Measurements from ENCODE around the gene SMIM28. TPM values are rescaled to one million over a fixed set of nuclear protein-coding genes. Genes with fewer than 3 reads are reported as not detected.

SMIM28 gene
- total RNA-seq, 1 donor from 2014 or later = not detected

- Mint-ChIP-seq H3K4me1 (peaks cover 25% of the 10 kb centered on the region), H3K4me3 (peak overlapping the region; percentile 5), H3K27ac (peak overlapping the region; percentile 86), H3K36me3 (peaks cover 5% of the 10 kb centered on the region), H3K9me3 (no peaks in the 10 kb centered on the region), H3K27me3 (ENCODE audit: low read depth) (no peaks in the 10 kb centered on the region)
- TF ChIP-seq CTCF (IDR thresholded peaks at IDR 0.05; ENCODE audit: unreplicated experiment) = no peak
- no peak for DNase-seq (ENCODE audit: low spot score in 2 of 2, unreplicated experiment in 2 of 2)
Observed at GRCh38 chr6:138370631-138371451, 6.9 kb upstream of the SMIM28 start.

GRCh38 chr6:138371452-138371711, 6.3 kb upstream of the SMIM28 start:
- peaks cover 25% of the 10 kb centered on the region for H3K4me1 Mint-ChIP-seq
- H3K9me3 Mint-ChIP-seq = no peaks in the 10 kb centered on the region
- peak overlapping the region; percentile 86 for H3K27ac Mint-ChIP-seq
- peaks cover 5% of the 10 kb centered on the region for H3K36me3 Mint-ChIP-seq
- DNase-seq (ENCODE audit: low spot score in 2 of 2, unreplicated experiment in 2 of 2) = no peak
- H3K27me3 Mint-ChIP-seq (ENCODE audit: low read depth) = no peaks in the 10 kb centered on the region
- peak overlapping the region; percentile 5 for H3K4me3 Mint-ChIP-seq
- TF ChIP-seq CTCF (IDR thresholded peaks at IDR 0.05; ENCODE audit: unreplicated experiment) = no peak

- Mint-ChIP-seq H3K4me1 (peaks cover 25% of the 10 kb centered on the region), H3K4me3 (no peak overlapping the region), H3K27me3 (ENCODE audit: low read depth) (no peaks in the 10 kb centered on the region), H3K27ac (peak overlapping the region; percentile 81), H3K36me3 (peaks cover 5% of the 10 kb centered on the region), H3K9me3 (no peaks in the 10 kb centered on the region)
- DNase-seq (ENCODE audit: low spot score in 2 of 2, unreplicated experiment in 2 of 2) = no peak
- no peak for TF ChIP-seq CTCF (IDR thresholded peaks at IDR 0.05; ENCODE audit: unreplicated experiment)
Observed at GRCh38 chr6:138371720-138372119, 6.0 kb upstream of the SMIM28 start.

- Mint-ChIP-seq H3K27ac (peak overlapping the region; percentile 64), H3K4me3 (no peak overlapping the region), H3K9me3 (no peaks in the 10 kb centered on the region), H3K27me3 (ENCODE audit: low read depth) (no peaks in the 10 kb centered on the region), H3K36me3 (peaks cover 2% of the 10 kb centered on the region), H3K4me1 (peaks cover 25% of the 10 kb centered on the region)
- DNase-seq (ENCODE audit: low spot score in 2 of 2, unreplicated experiment in 2 of 2) = no peak
- TF ChIP-seq CTCF (IDR thresholded peaks at IDR 0.05; ENCODE audit: unreplicated experiment) = no peak
Observed at GRCh38 chr6:138372711-138373463, 4.8 kb upstream of the SMIM28 start.

GRCh38 chr6:138374230-138374629, 3.5 kb upstream of the SMIM28 start:
- peaks cover 25% of the 10 kb centered on the region for H3K4me1 Mint-ChIP-seq
- H3K9me3 Mint-ChIP-seq = no peaks in the 10 kb centered on the region
- H3K36me3 Mint-ChIP-seq = no peaks in the 10 kb centered on the region
- no peak for DNase-seq (ENCODE audit: low spot score in 2 of 2, unreplicated experiment in 2 of 2)
- no peak for TF ChIP-seq CTCF (IDR thresholded peaks at IDR 0.05; ENCODE audit: unreplicated experiment)
- H3K27ac Mint-ChIP-seq = no peak overlapping the region
- no peaks in the 10 kb centered on the region for H3K27me3 Mint-ChIP-seq (ENCODE audit: low read depth)
- no peak overlapping the region for H3K4me3 Mint-ChIP-seq

Data from mesothelial cell of epicardium (in vitro differentiated cells).